ENCODE measurements around the gene ZDHHC11. TPM values are rescaled to one million over a fixed set of nuclear protein-coding genes. Genes with fewer than 3 reads are reported as not detected.
"Not testable (repeated sequence)": the region's sequence is repeated elsewhere in the genome, so short reads cannot be mapped to it uniquely, and the experiment has no call there.

Gene ZDHHC11
- total RNA-seq, 1 donor from 2014 or later: 27.5 TPM

DNA sequence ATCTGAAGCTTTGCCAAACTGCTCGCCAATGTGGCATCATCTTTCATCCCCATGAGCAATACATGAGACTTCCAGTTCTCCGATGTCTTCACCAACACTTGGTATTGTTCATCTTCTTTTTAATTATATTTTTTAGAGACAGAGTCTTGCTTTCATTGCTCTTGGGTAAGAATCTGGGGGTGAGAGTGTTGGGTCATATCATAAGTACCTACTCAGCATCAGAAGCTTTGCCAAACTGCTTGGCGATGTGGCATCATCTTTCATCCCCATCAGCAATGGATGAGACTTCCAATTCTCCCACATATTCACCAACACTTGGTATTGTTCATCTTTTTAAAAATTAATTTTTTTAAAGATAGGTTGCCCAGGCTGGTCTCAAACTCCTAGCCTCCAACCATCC is 35.3 kb downstream of the ZDHHC11 start:
- Mint-ChIP-seq H3K27me3 (no peaks in the 10 kb centered on the region), H3K9me3 (peaks cover 5% of the 10 kb centered on the region), H3K36me3 (peaks cover 12% of the 10 kb centered on the region), H3K4me3 (no peak overlapping the region), H3K27ac (no peak overlapping the region), H3K4me1 (ENCODE audit: unreplicated experiment) (no peaks in the 10 kb centered on the region)
- TF ChIP-seq, protein P1, sequence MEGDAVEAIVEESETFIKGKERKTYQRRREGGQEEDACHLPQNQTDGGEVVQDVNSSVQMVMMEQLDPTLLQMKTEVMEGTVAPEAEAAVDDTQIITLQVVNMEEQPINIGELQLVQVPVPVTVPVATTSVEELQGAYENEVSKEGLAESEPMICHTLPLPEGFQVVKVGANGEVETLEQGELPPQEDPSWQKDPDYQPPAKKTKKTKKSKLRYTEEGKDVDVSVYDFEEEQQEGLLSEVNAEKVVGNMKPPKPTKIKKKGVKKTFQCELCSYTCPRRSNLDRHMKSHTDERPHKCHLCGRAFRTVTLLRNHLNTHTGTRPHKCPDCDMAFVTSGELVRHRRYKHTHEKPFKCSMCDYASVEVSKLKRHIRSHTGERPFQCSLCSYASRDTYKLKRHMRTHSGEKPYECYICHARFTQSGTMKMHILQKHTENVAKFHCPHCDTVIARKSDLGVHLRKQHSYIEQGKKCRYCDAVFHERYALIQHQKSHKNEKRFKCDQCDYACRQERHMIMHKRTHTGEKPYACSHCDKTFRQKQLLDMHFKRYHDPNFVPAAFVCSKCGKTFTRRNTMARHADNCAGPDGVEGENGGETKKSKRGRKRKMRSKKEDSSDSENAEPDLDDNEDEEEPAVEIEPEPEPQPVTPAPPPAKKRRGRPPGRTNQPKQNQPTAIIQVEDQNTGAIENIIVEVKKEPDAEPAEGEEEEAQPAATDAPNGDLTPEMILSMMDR (conservative IDR thresholded peaks at IDR 0.05): no peak
- no peak for DNase-seq (ENCODE audit: extremely low spot score, unreplicated experiment)

DNA sequence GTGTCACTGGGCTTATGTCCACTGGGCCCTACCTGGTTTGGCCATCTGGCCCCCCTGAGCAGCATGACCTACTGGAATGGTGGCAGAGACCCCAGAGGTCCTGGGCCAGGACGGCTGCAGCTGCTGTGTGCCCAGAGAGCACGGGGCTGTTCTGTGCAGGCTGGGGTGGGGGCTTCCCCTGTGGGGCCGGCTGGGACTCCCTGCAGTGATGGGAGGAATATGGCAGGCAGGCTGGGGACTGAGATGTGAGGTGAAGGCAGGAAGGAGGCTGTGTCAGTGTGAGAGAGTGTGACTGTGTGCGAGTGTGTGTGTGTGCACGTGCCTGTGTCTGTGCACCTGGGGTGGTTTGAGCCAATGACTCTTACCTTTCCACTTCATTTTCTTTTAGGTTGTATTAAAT is 37.2 kb downstream of the ZDHHC11 start:
- H3K4me3 Mint-ChIP-seq; H3K9me3 Mint-ChIP-seq; DNase-seq (ENCODE audit: extremely low spot score, unreplicated experiment); H3K36me3 Mint-ChIP-seq; H3K4me1 Mint-ChIP-seq (ENCODE audit: unreplicated experiment); H3K27ac Mint-ChIP-seq; H3K27me3 Mint-ChIP-seq: not testable (repeated sequence)

DNA sequence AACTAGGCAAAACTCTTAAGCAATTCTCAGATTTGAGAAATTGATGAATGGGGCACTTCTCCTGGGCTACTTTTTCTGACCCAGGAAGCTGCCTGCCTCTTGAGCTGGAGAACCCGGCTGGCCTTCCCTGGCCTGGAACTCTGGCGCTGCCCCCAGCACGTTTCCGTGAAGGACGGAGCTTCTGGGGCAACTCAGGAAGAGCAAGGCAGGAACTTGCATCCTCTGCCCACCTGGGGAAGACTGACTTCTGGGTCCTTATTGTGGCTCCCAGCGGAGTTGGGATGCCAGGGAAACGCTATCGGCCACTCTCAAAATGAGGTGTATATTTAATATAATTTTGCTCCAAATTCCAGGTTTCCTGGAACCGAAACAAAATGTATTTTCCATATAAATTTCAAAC is 39.4 kb downstream of the ZDHHC11 start:
- H3K4me3 Mint-ChIP-seq; H3K27me3 Mint-ChIP-seq; H3K36me3 Mint-ChIP-seq; H3K9me3 Mint-ChIP-seq; H3K27ac Mint-ChIP-seq; DNase-seq (ENCODE audit: extremely low spot score, unreplicated experiment); H3K4me1 Mint-ChIP-seq (ENCODE audit: unreplicated experiment): not testable (repeated sequence)

DNA sequence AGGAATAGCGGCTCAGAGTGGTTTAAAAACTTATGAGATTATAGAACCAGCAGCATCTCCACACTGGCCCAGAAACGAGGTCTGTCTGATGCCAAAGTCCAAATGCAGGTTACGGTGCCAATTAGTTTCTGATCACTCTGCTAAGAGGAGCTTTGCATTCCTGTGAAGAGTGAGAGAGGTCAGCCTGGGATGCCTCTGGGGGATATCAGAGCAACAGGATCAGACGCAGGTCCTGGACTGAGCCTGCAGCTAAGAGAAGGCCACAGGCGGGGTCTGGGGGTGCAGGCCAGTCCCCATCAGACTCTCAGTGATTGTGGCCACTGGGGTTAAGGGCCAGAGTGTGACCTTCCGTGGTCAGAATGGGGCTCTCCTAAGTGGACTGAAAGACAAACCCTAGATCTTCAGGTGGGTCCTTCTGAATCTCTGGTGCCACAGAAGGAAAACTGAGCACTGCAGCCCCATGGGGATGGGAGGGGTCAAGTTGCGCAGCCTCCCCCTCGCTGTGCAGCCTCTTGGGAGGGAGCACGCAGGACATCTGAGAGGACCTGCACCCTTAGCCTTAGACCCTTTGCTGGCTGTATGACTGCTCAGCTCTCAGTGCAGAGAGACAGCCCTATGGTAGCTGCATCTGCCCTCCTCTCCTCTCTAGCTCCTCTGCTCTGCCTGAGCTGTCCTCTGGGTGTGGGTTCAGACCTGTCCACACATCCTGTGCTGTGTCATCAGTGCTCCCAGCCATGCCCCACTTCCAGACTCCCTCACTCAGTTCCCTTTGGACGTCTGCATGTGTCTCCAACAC is 42.9 kb downstream of the ZDHHC11 start:
- H3K27ac Mint-ChIP-seq, H3K36me3 Mint-ChIP-seq, H3K27me3 Mint-ChIP-seq: not testable (repeated sequence)

DNA sequence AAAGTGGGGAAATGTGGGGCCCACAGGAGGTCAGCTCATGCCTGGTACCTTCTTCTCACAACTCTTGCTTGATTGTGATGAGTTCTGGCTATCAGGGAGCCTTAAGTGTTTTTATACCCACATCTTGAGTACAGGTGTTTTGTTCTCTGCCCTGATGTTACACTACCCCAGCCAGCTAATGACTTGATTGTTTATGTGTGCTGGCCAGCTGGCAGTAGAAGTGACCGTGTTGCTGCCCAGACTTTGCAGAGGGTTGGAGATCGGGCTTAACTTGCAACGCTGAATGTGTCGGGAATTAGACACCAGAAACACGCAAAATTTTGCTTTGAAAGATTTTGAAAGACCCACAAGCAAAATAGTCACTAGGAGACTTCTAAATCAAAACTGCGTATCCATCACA is 49.3 kb downstream of the ZDHHC11 start:
- Mint-ChIP-seq H3K27ac (no peak overlapping the region), H3K4me3 (no peak overlapping the region), H3K4me1 (ENCODE audit: unreplicated experiment) (no peaks in the 10 kb centered on the region)

More for the DNA sequence above, 42.9 kb downstream of the ZDHHC11 start:
- H3K4me1 Mint-ChIP-seq (ENCODE audit: unreplicated experiment); DNase-seq (ENCODE audit: extremely low spot score, unreplicated experiment); H3K4me3 Mint-ChIP-seq; H3K9me3 Mint-ChIP-seq: not testable (repeated sequence)

DNA sequence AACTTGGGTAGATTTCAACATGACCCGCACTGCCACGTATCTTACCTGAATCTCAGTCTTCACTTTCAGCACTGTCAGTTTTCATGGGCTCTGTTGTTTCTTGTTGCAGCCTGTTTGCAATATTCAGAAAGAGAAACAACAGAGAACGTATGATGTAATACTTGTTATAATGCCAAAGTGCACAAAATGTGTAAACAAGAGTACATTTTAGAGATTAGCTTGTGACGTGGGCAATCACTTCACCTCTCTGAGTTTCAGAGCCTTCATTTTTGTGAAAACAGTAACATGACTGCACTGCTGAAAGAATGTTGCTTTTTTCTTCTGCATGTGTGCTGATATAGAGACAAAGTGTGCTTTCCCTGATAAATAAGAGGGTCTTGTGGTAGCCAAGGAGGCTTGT is 49.7 kb downstream of the ZDHHC11 start:
- H3K27me3 Mint-ChIP-seq; H3K4me1 Mint-ChIP-seq (ENCODE audit: unreplicated experiment); H3K9me3 Mint-ChIP-seq; H3K27ac Mint-ChIP-seq; H3K4me3 Mint-ChIP-seq; DNase-seq (ENCODE audit: extremely low spot score, unreplicated experiment): not testable (repeated sequence)
- H3K36me3 Mint-ChIP-seq: peaks cover 11% of the 10 kb centered on the region

More for the DNA sequence above, 49.3 kb downstream of the ZDHHC11 start:
- peaks cover 11% of the 10 kb centered on the region for H3K36me3 Mint-ChIP-seq
- DNase-seq (ENCODE audit: extremely low spot score, unreplicated experiment): no peak
- H3K9me3 Mint-ChIP-seq: peaks cover 5% of the 10 kb centered on the region
- TF ChIP-seq, protein P1 (conservative IDR thresholded peaks at IDR 0.05): no peak
- no peaks in the 10 kb centered on the region for H3K27me3 Mint-ChIP-seq

DNA sequence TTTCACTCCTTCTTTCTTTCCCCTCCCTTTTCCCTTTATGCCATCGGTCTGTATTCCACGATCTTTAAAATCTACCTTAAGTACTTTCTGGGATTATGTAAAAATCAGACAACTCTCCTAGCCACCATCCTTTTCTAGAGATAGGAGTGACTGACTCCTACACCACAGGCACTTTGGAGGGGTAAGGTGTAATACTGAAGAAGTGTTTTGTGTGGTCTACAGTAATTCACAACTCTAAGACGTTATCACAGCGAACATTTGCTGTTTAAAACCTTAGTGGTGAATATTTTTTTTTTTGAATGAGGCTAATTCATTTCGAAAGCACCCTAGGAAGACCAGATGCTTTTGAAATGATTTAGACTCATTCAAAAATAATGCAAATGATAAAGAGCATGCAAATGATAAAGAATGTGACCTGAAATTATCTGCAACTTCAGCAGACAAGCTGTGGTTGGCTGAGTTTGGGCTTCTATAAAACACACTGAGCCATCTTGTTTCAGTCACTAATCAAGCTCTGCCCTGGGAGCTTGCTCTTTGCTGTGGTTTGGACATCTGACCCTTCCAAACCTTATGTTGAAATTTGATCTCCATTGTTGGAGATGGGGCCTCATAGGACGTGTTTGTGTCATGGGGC is 52.2 kb downstream of the ZDHHC11 start:
- H3K27me3 Mint-ChIP-seq; H3K27ac Mint-ChIP-seq; H3K4me1 Mint-ChIP-seq (ENCODE audit: unreplicated experiment); H3K9me3 Mint-ChIP-seq; H3K4me3 Mint-ChIP-seq; DNase-seq (ENCODE audit: extremely low spot score, unreplicated experiment): not testable (repeated sequence)
- H3K36me3 Mint-ChIP-seq: peaks cover 15% of the 10 kb centered on the region

DNA sequence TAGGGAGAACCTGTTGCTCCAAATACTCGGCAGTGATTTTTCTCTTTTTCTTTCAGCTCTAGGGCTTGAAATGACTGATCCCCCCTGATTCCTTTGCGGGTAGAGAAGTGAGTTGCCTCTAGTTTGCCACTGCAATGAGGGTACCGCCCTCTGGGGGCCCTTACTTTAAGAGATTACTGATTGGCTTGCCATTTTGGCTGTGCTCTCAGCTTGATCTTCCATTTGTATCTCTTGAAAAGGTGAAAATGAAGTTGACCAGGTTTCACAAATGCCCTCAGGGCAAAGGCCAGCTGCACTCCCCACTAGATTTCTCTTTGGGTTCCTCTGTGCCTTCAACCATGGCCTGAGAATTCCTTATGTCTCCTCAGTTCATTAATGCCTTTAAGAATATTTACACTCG is 52.8 kb downstream of the ZDHHC11 start:
- not testable (repeated sequence) for DNase-seq (ENCODE audit: extremely low spot score, unreplicated experiment); H3K27me3 Mint-ChIP-seq; H3K27ac Mint-ChIP-seq; H3K9me3 Mint-ChIP-seq; H3K4me3 Mint-ChIP-seq; H3K4me1 Mint-ChIP-seq (ENCODE audit: unreplicated experiment)
- peaks cover 14% of the 10 kb centered on the region for H3K36me3 Mint-ChIP-seq

DNA sequence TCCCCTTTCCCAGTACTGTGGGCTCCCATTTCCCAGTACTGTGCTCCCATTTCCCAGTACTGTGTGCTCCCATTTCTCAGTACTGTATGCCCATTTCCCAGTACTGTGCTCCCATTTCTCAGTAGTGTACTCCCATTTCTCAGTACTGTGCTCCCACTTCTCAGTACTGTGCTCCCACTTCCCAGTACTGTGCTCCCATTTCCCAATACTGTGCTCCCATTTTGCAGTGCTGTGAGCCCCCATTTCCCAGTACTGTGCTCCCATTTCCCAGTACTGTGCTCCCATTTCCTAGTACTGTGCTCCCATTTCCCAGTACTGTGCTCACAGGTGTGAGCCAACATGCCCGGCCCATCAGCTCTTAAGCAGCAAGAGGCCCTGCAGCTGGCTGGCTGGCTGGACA is 54.9 kb downstream of the ZDHHC11 start:
- Mint-ChIP-seq H3K36me3 (peaks cover 14% of the 10 kb centered on the region), H3K9me3 (peaks cover 18% of the 10 kb centered on the region)
- not testable (repeated sequence) for H3K4me1 Mint-ChIP-seq (ENCODE audit: unreplicated experiment); H3K27me3 Mint-ChIP-seq; H3K27ac Mint-ChIP-seq; H3K4me3 Mint-ChIP-seq; DNase-seq (ENCODE audit: extremely low spot score, unreplicated experiment)

DNA sequence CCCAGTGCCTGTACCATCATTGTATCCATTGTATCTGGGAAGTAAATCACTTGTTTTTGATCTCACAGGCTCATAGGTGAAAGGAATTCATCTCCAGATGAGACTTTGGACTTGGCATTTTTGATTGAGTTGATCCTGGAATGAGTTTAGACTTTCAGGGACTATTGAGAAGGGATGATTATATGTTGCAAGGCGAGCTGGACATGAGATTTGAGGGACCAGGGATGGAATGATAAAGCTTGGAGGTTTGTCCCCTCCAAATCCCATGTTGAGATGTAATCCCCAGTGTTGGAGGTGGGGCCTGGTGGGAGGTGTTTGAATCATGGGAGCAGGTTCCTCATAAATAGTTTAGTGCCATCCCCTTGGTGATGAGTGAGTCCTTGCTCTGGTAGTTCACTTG is 55.8 kb downstream of the ZDHHC11 start:
- not testable (repeated sequence) for DNase-seq (ENCODE audit: extremely low spot score, unreplicated experiment); H3K4me3 Mint-ChIP-seq; H3K4me1 Mint-ChIP-seq (ENCODE audit: unreplicated experiment); H3K27ac Mint-ChIP-seq; H3K27me3 Mint-ChIP-seq
- H3K36me3 Mint-ChIP-seq: peaks cover 18% of the 10 kb centered on the region
- peaks cover 23% of the 10 kb centered on the region for H3K9me3 Mint-ChIP-seq

DNA sequence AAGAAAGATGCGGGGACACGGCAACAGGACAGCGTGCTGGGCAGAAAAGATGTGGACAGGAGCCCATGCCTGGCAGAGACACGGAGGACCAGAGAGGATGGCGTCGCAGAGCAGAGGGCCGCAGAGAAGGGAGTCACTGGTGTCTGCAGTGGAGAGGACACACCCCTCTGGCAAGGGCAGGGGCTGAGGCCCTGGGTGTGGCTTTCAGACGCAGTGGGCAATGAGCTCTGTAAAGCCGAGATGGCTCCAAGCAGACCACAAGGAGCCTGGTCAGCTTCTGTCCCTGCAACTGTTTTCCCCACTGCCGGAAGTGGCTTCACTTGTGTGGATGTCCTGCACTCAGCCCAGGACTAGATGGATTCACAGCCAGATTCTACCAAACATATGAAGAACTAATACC is 62.1 kb downstream of the ZDHHC11 start:
- H3K4me3 Mint-ChIP-seq; H3K4me1 Mint-ChIP-seq (ENCODE audit: unreplicated experiment): not testable (repeated sequence)

DNA sequence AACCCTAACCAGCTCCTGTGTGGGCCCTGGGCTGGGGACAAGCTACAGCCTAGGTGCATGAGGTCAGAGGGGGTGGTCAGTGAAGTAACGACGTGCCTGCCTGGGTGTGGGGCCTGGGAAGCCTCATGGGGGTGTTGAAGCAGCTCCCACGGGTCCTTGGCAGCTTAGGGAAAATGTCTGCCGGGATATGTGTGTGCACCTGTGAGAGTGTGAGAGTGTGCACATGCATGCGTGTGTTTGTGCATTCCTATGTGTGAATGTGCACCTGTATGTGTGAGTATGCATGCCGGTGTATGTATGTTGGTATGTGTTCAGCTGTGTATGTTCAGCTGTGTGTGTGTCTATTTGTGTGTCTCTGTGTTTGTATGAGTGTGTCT is 62.9 kb downstream of the ZDHHC11 start:
- H3K4me1 Mint-ChIP-seq (ENCODE audit: unreplicated experiment); H3K27me3 Mint-ChIP-seq; DNase-seq (ENCODE audit: extremely low spot score, unreplicated experiment); H3K27ac Mint-ChIP-seq: not testable (repeated sequence)
- Mint-ChIP-seq H3K36me3 (peaks cover 15% of the 10 kb centered on the region), H3K9me3 (peaks cover 28% of the 10 kb centered on the region), H3K4me3 (peak overlapping the region; percentile 32)

More for the DNA sequence above, 62.1 kb downstream of the ZDHHC11 start:
- peaks cover 15% of the 10 kb centered on the region for H3K36me3 Mint-ChIP-seq
- H3K27ac Mint-ChIP-seq; DNase-seq (ENCODE audit: extremely low spot score, unreplicated experiment); H3K27me3 Mint-ChIP-seq: not testable (repeated sequence)
- H3K9me3 Mint-ChIP-seq: peaks cover 33% of the 10 kb centered on the region

All from type B pancreatic cell (in vitro differentiated cells).